IMR-90 (cell line): ENCODE data around the gene STEAP3. TPM values are rescaled to one million over a fixed set of nuclear protein-coding genes. Genes with fewer than 3 reads are reported as not detected.

ENCODE experiments used
- ATAC-seq: fragments of 200-7000 bp; cut with Tn5 transposase; 2 replicates; pipeline ENCODE4 v1.9.1; 2020; ENCODE audit warnings: low read depth, mild to moderate bottlenecking, moderate library complexity
- BruUV-seq: library from RNA; stranded (reverse); fragments of 400-500 nt; replicated peaks from 2 replicates; lab custom pipeline; 2021; lab: Mats Ljungman, UMichigan
- CTCF ChIA-PET: fragments of 300-600 bp; formaldehyde crosslinking; extraction: SDS; loops from one replicate; lab custom pipeline; 2021; ENCODE audit warnings: antibody characterized with exemption; lab: Yijun Ruan, JAX
- POLR2A ChIA-PET: fragments of 300-600 bp; sonication (Branson Sonifier 250); formaldehyde crosslinking; loops from one replicate; lab custom pipeline; 2022; ENCODE audit warnings: antibody characterized with exemption; ENCODE audit not compliant: unreplicated experiment; lab: Charles Lee
- DNase-seq: peaks from one replicate; pipeline ENCODE4 v3.0.0; 2013
- H2AFZ ChIP-seq: replicated peaks from 2 replicates; pipeline ENCODE3; 2013; ENCODE audit warnings: low read length, mild to moderate bottlenecking; ENCODE audit not compliant: poor library complexity
- H2AK5ac ChIP-seq: 2 replicates; pipeline ENCODE4 v1.6.1; 2013; ENCODE audit warnings: low read depth, low read length, inconsistent platforms
- H2AK9ac ChIP-seq: replicated peaks from 2 replicates; pipeline ENCODE3; 2013; ENCODE audit warnings: mild to moderate bottlenecking, low read depth, low read length, moderate library complexity; ENCODE audit not compliant: poor library complexity
- H2BK120ac ChIP-seq: 2 replicates; pipeline ENCODE4 v1.6.1; 2013; ENCODE audit warnings: low read depth, low read length, inconsistent platforms
- H2BK15ac ChIP-seq: 3 replicates; pipeline ENCODE4 v1.6.1; 2013; ENCODE audit warnings: low read depth, low read length, inconsistent platforms
- H2BK20ac ChIP-seq: 2 replicates; pipeline ENCODE4 v1.6.1; 2013; ENCODE audit warnings: low read depth, mild to moderate bottlenecking, inconsistent platforms, low read length, moderate library complexity
- H2BK5ac ChIP-seq: 2 replicates; pipeline ENCODE4 v1.6.1; 2013; ENCODE audit warnings: mild to moderate bottlenecking, low read depth, low read length, inconsistent platforms; ENCODE audit not compliant: poor library complexity, severe bottlenecking
- H3K14ac ChIP-seq: replicated peaks from 2 replicates; pipeline ENCODE4 v1.6.1; 2013; ENCODE audit warnings: low read depth, low read length, inconsistent platforms
- H3K18ac ChIP-seq: 2 replicates; pipeline ENCODE4 v1.6.1; 2013; ENCODE audit warnings: low read depth, low read length, control low read depth
- H3K23ac ChIP-seq: 2 replicates; pipeline ENCODE4 v1.6.1; 2013; ENCODE audit warnings: low read depth, low read length, inconsistent platforms
- H3K27ac ChIP-seq: 2 replicates; pipeline ENCODE4 v1.5.1; 2013; ENCODE audit warnings: mild to moderate bottlenecking, control low read depth, low read length; ENCODE audit not compliant: insufficient read depth
- H3K27me3 ChIP-seq: 2 replicates; pipeline ENCODE4 v1.6.1; 2013; ENCODE audit warnings: low read length; ENCODE audit not compliant: control insufficient read depth, insufficient read depth
- H3K36me3 ChIP-seq: 2 replicates; pipeline ENCODE4 v1.6.1; 2013; ENCODE audit warnings: low read length, mixed read lengths; ENCODE audit not compliant: control insufficient read depth, insufficient read depth
- H3K4ac ChIP-seq: 2 replicates; pipeline ENCODE4 v1.6.1; 2013; ENCODE audit warnings: low read depth, low read length, inconsistent platforms
- H3K4me1 ChIP-seq: 2 replicates; pipeline ENCODE4 v1.6.1; 2013; ENCODE audit warnings: low read length, mixed read lengths; ENCODE audit not compliant: control insufficient read depth, insufficient read depth
- H3K4me2 ChIP-seq: 2 replicates; pipeline ENCODE4 v1.6.1; 2013; ENCODE audit warnings: low read depth, mild to moderate bottlenecking, control low read depth, low read length, moderate library complexity
- H3K4me3 ChIP-seq: 2 replicates; pipeline ENCODE4 v1.5.1; 2013; ENCODE audit warnings: low read depth, mild to moderate bottlenecking, control low read depth, low read length, moderate library complexity; ENCODE audit not compliant: insufficient read depth
- H3K56ac ChIP-seq: 2 replicates; pipeline ENCODE4 v1.6.1; 2013; ENCODE audit warnings: low read length, inconsistent platforms; ENCODE audit not compliant: insufficient read depth; ENCODE audit errors: extremely low read depth
- H3K79me1 ChIP-seq, 2 experiments: 2 replicates each; pipeline ENCODE4 v1.6.1; 2013; ENCODE audit warnings: low read length in 2 of 2, inconsistent platforms in 1 of 2, low read depth in 1 of 2
- H3K9ac ChIP-seq: 2 replicates; pipeline ENCODE4 v1.6.1; 2013; ENCODE audit warnings: low read depth, low read length, control low read depth
- H3K9me1 ChIP-seq: 2 replicates; pipeline ENCODE4 v1.6.1; 2013; ENCODE audit warnings: low read length, inconsistent platforms; ENCODE audit not compliant: insufficient read depth
- H3K9me3 ChIP-seq: 2 replicates; pipeline ENCODE4 v1.6.1; 2013; ENCODE audit warnings: low read length; ENCODE audit not compliant: control insufficient read depth, insufficient read depth
- H4K20me1 ChIP-seq: 2 replicates; pipeline ENCODE4 v1.6.1; 2013; ENCODE audit warnings: low read length, inconsistent platforms; ENCODE audit not compliant: insufficient read depth
- H4K5ac ChIP-seq: 2 replicates; pipeline ENCODE4 v1.6.1; 2013; ENCODE audit warnings: mild to moderate bottlenecking, low read depth, low read length, control low read depth
- H4K8ac ChIP-seq, 2 experiments: 2 replicates each; pipeline ENCODE4 v1.6.1; 2013; ENCODE audit warnings: low read depth in 2 of 2, low read length in 2 of 2, control low read depth in 1 of 2, inconsistent platforms in 1 of 2
- H4K91ac ChIP-seq: 2 replicates; pipeline ENCODE4 v1.6.1; 2013; ENCODE audit warnings: low read depth, low read length, inconsistent platforms; ENCODE audit not compliant: insufficient read depth
- BHLHE40 ChIP-seq: fragments of 150-350 bp; IDR thresholded peaks from 2 replicates; pipeline ENCODE4 v1.6.1; 2016; ENCODE audit warnings: mild to moderate bottlenecking, low read depth, low read length
- CHD1 ChIP-seq: IDR thresholded peaks from 2 replicates; pipeline ENCODE4 v1.6.1; 2012; ENCODE audit warnings: low read depth, low read length, improper control_type of control experiment
- CTCF ChIP-seq: conservative IDR thresholded peaks from 2 replicates; pipeline ENCODE4 v1.5.1; 2012; ENCODE audit warnings: mild to moderate bottlenecking, low read depth, low read length, improper control_type of control experiment
- ELK1 ChIP-seq: fragments of 150-350 bp; IDR thresholded peaks from 2 replicates; pipeline ENCODE4 v1.6.1; 2016; ENCODE audit warnings: low read depth, mild to moderate bottlenecking, low read length, moderate library complexity, borderline replicate concordance
- FOS ChIP-seq: fragments of 150-350 bp; IDR thresholded peaks from 2 replicates; pipeline ENCODE4 v1.6.1; 2016; ENCODE audit warnings: low read depth, low read length
- MAZ ChIP-seq: IDR thresholded peaks from 2 replicates; pipeline ENCODE4 v1.6.1; 2012; ENCODE audit warnings: low read depth, mild to moderate bottlenecking, low read length, improper control_type of control experiment, moderate library complexity, borderline replicate concordance
- POLR2A ChIP-seq: IDR thresholded peaks from 2 replicates; pipeline ENCODE4 v1.6.1; 2012; ENCODE audit warnings: mild to moderate bottlenecking, low read depth, low read length
- RCOR1 ChIP-seq: IDR thresholded peaks from 2 replicates; pipeline ENCODE4 v1.6.1; 2012; ENCODE audit warnings: mild to moderate bottlenecking, low read length, improper control_type of control experiment; ENCODE audit not compliant: insufficient replicate concordance
- RFX5 ChIP-seq: IDR thresholded peaks from 2 replicates; pipeline ENCODE4 v1.8.0; 2012; ENCODE audit warnings: low read depth, mild to moderate bottlenecking, low read length, moderate library complexity
- SMC3 ChIP-seq: fragments of 150-350 bp; IDR thresholded peaks from 2 replicates; pipeline ENCODE4 v1.6.1; 2016; ENCODE audit warnings: low read depth, mild to moderate bottlenecking, antibody characterized with exemption, low read length, moderate library complexity
- WGBS, 2 experiments: methylation state at CpG; one replicate each; pipeline versions ENCODE4 v1.1.5 to v1.1.7; 2013; ENCODE audit warnings: missing lambda C conversion rate in 2 of 2; ENCODE audit not compliant: insufficient read length in 1 of 2; ENCODE audit errors: extremely low coverage in 2 of 2; 5-methylcytosine and 5-hydroxymethylcytosine counted together
- dilution Hi-C: fragments of 300-500 bp; cut with HindIII; formaldehyde crosslinking; loops from one replicate; pipeline ENCODE4 v1.14.3; 2018; ENCODE audit warnings: low sequenced_read_pairs; ENCODE audit not compliant: unreplicated experiment
- in situ Hi-C: fragments of 300-500 bp; cut with MboI; formaldehyde crosslinking; loops from 3 replicates; pipeline ENCODE4 v1.14.3; 2019; ENCODE audit warnings: low sequenced_read_pairs, inconsistent platforms, mixed read lengths
- intact Hi-C: fragments of 100-400 bp; cut with micrococcal nuclease; formaldehyde crosslinking; loops from 2 replicates; pipeline ENCODE4 v1.10.0; 2022
- polyA plus RNA-seq, 3 experiments: library from polyadenylated mRNA; depleted of rRNA; stranded (reverse); fragments of >200 nt; gene quantifications; 2 replicates each; pipeline ENCODE4 v1.2.3, GENCODE V29; 2012; ENCODE audit warnings: low replicate concordance in 1 of 3
- total RNA-seq: library from RNA; depleted of rRNA; stranded (reverse); fragments of >200 nt; gene quantifications from 2 replicates; pipeline ENCODE4 v1.2.3, GENCODE V29; 2012

STEAP3 gene
- total and polyA plus RNA-seq, 2 of the 4 experiments (the other 2 are of a cell fraction) = 19.4 to 43.9 TPM

- intact Hi-C loops (no loop called here), dilution Hi-C loops (no loop called here), in situ Hi-C loops (no loop called here)
- no peaks in the 10 kb centered on the region for H3K9me1 ChIP-seq
- no peak overlapping the region for H3K4me3 ChIP-seq
- peak overlapping the region; percentile 46; the same call in 1 of the 2 replicates for H2BK120ac ChIP-seq
- no peaks in the 10 kb centered on the region for H3K9me3 ChIP-seq
- H3K4ac ChIP-seq = peak overlapping the region; percentile 16; the same call in 1 of the 2 replicates
- H2BK15ac ChIP-seq = no peak overlapping the region; the same call in 2 of the 3 replicates
- H2BK20ac ChIP-seq = peak overlapping the region; percentile 18; the same call in 1 of the 2 replicates
- no peak overlapping the region for H3K56ac ChIP-seq
- 0 out of 2 replicates have a peak overlapping the region, but pooled peaks have one; percentile 24 for H3K18ac ChIP-seq
- no peak overlapping the region for H2BK5ac ChIP-seq
- H3K36me3 ChIP-seq = no peaks in the 10 kb centered on the region
- H3K4me1 ChIP-seq = peaks cover 18% of the 10 kb centered on the region
- POLR2A ChIA-PET = no interaction called here
- H2AK5ac ChIP-seq = no peak overlapping the region
- no peaks in the 10 kb centered on the region for H4K20me1 ChIP-seq
- no peak overlapping the region for H4K5ac ChIP-seq
- H4K8ac ChIP-seq = no peak overlapping the region; a peak in 1 of 4 replicates
- TF ChIP-seq RCOR1 = no peak
- TF ChIP-seq ELK1 = no peak
- no peak for TF ChIP-seq POLR2A
- TF ChIP-seq CTCF = no peak
- TF ChIP-seq BHLHE40 = no peak
- TF ChIP-seq CHD1 = no peak
- no peak for TF ChIP-seq MAZ
- TF ChIP-seq SMC3 = no peak
- TF ChIP-seq FOS = no peak
- no peak for TF ChIP-seq RFX5
- ATAC-seq (no peak), DNase-seq (no peak)
- no peak overlapping the region for H2AK9ac ChIP-seq
- no peak overlapping the region for H3K23ac ChIP-seq
- H3K14ac ChIP-seq = no peak overlapping the region
- no peak overlapping the region; the same call in 1 of the 2 replicates for H3K4me2 ChIP-seq
- no peak overlapping the region for H3K27ac ChIP-seq
- CTCF ChIA-PET = interaction anchor here (1.1 kb wide), 1 partner anchor 23 kb away, joined by 3 read pairs; no protein-coding TSS in a partner anchor
- H3K27me3 ChIP-seq = peaks cover 18% of the 10 kb centered on the region
- no peak overlapping the region for H3K9ac ChIP-seq
- WGBS, 2 experiments = 50% methylated on average over 2 of the region's 7 CpGs; no CpG with 5 or more reads in 1 of the 2 experiments
- H2AFZ ChIP-seq = no peak overlapping the region
- no peaks in the 10 kb centered on the region for H3K79me1 ChIP-seq
- no TSS peak for BruUV-seq
- peak overlapping the region; percentile 39 for H4K91ac ChIP-seq
Observed at GRCh38 chr2:119196301-119197125, 27.1 kb upstream of the STEAP3 start.
